Choroid plexus epithelial cell (primary cell): ENCODE data around the gene CYB561D2.
A peak's percentile ranks its signal among the peaks of the same experiment; 100 is the strongest.

Experiments used
- DNase-seq: peaks from one replicate; pipeline ENCODE4 v3.0.0-alpha.2; 2010; ENCODE audit warnings: low read depth
- H3K4me3 ChIP-seq: 2 replicates; pipeline ENCODE4 v1.5.1; 2011; ENCODE audit warnings: low read depth, mild to moderate bottlenecking, control low read depth, low read length, moderate library complexity
- TF ChIP-seq, protein P1 (sequence below): conservative IDR thresholded peaks from 2 replicates; pipeline ENCODE4 v1.5.1; 2011; ENCODE audit warnings: low read depth, mild to moderate bottlenecking, control low read depth, inconsistent platforms, low read length, moderate library complexity

The CYB561D2 gene

GRCh38 chr3:50338965-50339364, 11.7 kb upstream of the CYB561D2 start:
- DNase-seq, result no peak
- TF ChIP-seq, protein P1, sequence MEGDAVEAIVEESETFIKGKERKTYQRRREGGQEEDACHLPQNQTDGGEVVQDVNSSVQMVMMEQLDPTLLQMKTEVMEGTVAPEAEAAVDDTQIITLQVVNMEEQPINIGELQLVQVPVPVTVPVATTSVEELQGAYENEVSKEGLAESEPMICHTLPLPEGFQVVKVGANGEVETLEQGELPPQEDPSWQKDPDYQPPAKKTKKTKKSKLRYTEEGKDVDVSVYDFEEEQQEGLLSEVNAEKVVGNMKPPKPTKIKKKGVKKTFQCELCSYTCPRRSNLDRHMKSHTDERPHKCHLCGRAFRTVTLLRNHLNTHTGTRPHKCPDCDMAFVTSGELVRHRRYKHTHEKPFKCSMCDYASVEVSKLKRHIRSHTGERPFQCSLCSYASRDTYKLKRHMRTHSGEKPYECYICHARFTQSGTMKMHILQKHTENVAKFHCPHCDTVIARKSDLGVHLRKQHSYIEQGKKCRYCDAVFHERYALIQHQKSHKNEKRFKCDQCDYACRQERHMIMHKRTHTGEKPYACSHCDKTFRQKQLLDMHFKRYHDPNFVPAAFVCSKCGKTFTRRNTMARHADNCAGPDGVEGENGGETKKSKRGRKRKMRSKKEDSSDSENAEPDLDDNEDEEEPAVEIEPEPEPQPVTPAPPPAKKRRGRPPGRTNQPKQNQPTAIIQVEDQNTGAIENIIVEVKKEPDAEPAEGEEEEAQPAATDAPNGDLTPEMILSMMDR, result no peak
- H3K4me3 ChIP-seq, result no peak overlapping the region

DNA sequence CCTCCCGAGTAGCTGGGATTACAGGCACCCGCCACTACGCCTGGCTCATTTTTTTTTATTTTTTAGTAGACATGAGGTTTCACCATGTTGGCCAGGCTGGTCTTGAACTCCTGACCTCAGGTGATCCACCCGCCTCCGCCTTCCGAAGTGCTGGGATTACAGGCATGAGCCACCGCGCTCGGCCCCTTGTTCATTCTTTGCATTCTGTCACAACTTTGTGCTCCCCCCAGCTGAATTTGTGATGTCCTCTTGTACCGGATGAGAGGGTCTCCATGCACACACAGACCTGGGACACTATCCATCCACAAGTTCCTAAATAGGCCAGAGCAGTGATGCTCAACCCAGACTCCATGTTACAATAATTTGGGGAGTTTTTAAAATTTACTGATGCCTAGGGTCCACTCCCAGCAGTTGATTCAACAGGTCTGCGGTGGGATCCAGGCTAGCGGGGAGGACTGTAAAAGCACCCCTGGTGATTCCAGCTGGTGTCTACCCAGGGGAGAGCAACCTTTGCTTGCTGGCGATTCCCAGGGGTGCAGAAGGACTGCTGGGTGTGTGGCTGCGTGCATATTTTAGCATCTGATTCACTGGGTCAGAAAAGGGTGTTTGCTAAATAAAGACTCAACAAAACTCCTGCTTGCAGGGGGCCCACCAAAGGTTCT, 11.0 kb upstream of the CYB561D2 start:
- DNase-seq, result peak; percentile 89
- TF ChIP-seq, protein P1, result no peak
- H3K4me3 ChIP-seq, result peak overlapping the region; percentile 65

DNA sequence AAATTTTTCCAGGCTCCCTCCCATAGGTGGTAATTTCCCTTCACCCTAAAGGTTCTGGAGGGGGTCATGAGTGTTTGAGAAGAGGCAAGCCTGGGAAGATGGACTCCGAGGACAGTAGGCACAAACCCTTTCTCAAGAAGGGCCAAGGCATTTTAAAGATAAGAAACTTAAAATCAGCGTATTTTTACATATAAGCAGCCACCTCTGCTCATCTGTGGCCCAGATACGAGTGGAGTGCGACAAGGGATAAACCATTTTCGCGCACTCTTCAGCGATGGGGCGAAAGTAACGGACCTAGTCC, 10.6 kb upstream of the CYB561D2 start:
- no peak for DNase-seq
- H3K4me3 ChIP-seq, result peak overlapping the region; percentile 65

GRCh38 chr3:50340448-50341329, 10.0 kb upstream of the CYB561D2 start, which contains the start of gene RASSF1:
TSS of gene RASSF1 (minus strand) at chr3:50340836. CDS start at chr3:50340805, 31 bp downstream.
- peak within 1 kb of the TSS; percentile 65 for H3K4me3 ChIP-seq
- DNase-seq, result peak; percentile 65
- TF ChIP-seq, protein P1, result no peak

More for the DNA sequence above, 10.6 kb upstream of the CYB561D2 start:
- TF ChIP-seq, protein P1, result no peak

- H3K4me3 ChIP-seq, result peak overlapping the region; percentile 65
- no peak for DNase-seq
- TF ChIP-seq, protein P1, result no peak
Measured at GRCh38 chr3:50341537-50341936, 9.1 kb upstream of the CYB561D2 start.

DNA sequence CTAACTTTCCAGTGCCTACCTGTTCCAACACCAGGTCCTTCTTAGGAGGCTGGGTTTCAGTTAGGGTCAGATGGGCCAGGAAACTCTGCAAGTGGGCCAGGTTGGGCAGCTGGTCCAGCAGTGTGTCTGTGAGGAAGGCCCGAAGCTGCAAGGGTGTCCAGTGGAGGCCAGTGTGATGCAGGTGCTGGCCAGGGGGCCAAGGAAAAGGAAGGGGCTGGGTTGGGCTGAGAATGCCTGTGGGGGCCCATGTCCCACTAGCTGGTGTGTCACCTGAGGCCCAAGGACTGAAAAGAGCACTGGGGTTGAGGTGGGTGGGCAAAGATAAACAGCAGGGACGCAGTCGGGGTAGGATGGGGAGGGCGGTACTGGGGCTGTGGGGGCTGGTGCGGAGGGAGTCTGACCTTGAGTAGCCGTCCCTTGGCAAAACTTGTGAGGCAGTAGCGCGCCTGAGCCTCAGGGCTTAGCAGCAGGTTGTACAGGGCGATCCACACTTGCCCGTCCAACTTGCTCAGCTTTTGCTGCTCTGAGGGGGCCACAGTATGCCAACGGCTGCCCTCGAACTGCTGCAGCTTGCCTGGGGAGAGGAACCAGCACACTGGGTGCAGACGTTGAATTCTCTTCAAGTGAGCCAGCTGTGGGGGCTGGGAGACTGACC, 8.5 kb upstream of the CYB561D2 start:
- TF ChIP-seq, protein P1, result no peak
- no peak for DNase-seq
- H3K4me3 ChIP-seq, result no peak overlapping the region
